ENCODE measurements around the gene INO80.

DNA sequence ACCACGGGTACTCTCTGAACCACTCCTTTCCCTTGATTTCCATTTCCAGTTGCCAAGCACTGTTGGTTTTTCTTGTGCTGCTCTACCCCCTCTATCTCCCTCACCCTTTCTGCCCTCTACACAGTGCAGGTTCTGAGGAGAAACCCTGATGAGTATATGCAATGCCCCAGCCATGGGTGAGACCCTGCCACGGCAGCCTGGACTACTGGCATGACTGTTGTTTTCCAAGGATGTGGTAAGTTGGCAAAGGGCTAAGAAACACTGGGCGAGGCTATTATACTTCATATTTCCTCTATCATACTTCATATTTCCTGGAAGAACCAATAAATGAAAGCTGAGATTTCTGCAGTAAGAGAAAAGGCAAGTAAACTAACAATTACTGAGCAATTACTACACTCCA is 134.9 kb downstream of the INO80 start:
- TF ChIP-seq, protein P1, sequence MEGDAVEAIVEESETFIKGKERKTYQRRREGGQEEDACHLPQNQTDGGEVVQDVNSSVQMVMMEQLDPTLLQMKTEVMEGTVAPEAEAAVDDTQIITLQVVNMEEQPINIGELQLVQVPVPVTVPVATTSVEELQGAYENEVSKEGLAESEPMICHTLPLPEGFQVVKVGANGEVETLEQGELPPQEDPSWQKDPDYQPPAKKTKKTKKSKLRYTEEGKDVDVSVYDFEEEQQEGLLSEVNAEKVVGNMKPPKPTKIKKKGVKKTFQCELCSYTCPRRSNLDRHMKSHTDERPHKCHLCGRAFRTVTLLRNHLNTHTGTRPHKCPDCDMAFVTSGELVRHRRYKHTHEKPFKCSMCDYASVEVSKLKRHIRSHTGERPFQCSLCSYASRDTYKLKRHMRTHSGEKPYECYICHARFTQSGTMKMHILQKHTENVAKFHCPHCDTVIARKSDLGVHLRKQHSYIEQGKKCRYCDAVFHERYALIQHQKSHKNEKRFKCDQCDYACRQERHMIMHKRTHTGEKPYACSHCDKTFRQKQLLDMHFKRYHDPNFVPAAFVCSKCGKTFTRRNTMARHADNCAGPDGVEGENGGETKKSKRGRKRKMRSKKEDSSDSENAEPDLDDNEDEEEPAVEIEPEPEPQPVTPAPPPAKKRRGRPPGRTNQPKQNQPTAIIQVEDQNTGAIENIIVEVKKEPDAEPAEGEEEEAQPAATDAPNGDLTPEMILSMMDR (conservative IDR thresholded peaks at IDR 0.05; ENCODE audit: low read depth, low read length) = no peak
- no peak for TF ChIP-seq EZH2 (IDR thresholded peaks at IDR 0.05; ENCODE audit: borderline replicate concordance, low read depth, low read length, poor library complexity, severe bottlenecking)

Data from A673 (cell line).